KMS-11 (cell line): ENCODE data around the gene GPN1.

Experiments
- H2AFZ ChIP-seq: fragments of 200-600 bp; sonication (generic); 2 replicates; pipeline ENCODE4 v1.6.1; 2016; ENCODE audit warnings: antibody characterized with exemption, mixed run types, low read depth
- H3K27ac ChIP-seq: fragments of 200-600 bp; sonication (generic); 2 replicates; pipeline ENCODE4 v1.6.1; 2016; ENCODE audit warnings: mild to moderate bottlenecking, mixed run types
- H3K27me3 ChIP-seq: fragments of 200-600 bp; sonication (generic); 2 replicates; pipeline ENCODE4 v1.6.1; 2017; ENCODE audit warnings: mild to moderate bottlenecking, low read depth, mixed run types, moderate library complexity; ENCODE audit not compliant: insufficient read depth
- H3K36me3 ChIP-seq: fragments of 200-600 bp; sonication (generic); 2 replicates; pipeline ENCODE4 v1.6.1; 2017; ENCODE audit warnings: mild to moderate bottlenecking, mixed run types; ENCODE audit not compliant: insufficient read depth
- H3K4me1 ChIP-seq: fragments of 200-600 bp; sonication (generic); 2 replicates; pipeline ENCODE4 v1.6.1; 2016; ENCODE audit warnings: mild to moderate bottlenecking, low read depth, mixed run types; ENCODE audit not compliant: poor library complexity, severe bottlenecking
- H3K4me2 ChIP-seq: fragments of 200-600 bp; sonication (generic); 2 replicates; pipeline ENCODE4 v1.7.0; 2016; ENCODE audit warnings: mild to moderate bottlenecking, mixed run types
- H3K4me3 ChIP-seq: fragments of 200-600 bp; sonication (generic); IDR thresholded peaks from 2 replicates; pipeline ENCODE4 v1.6.1; 2017; ENCODE audit warnings: low read depth, low read length, mixed read lengths; ENCODE audit not compliant: insufficient read depth
- H3K79me2 ChIP-seq: fragments of 200-600 bp; sonication (generic); 2 replicates; pipeline ENCODE4 v1.6.1; 2016; ENCODE audit warnings: low read depth, mixed run types; ENCODE audit not compliant: insufficient read depth
- H3K9ac ChIP-seq: fragments of 200-600 bp; sonication (generic); 2 replicates; pipeline ENCODE4 v1.6.1; 2016; ENCODE audit warnings: mild to moderate bottlenecking, mixed run types
- H4K20me1 ChIP-seq: fragments of 200-600 bp; sonication (generic); 2 replicates; pipeline ENCODE4 v1.6.1; 2016; ENCODE audit warnings: mild to moderate bottlenecking, mixed run types; ENCODE audit not compliant: insufficient read depth
- TF ChIP-seq, protein P1 (sequence below): fragments of 200-600 bp; sonication (generic); conservative IDR thresholded peaks from 2 replicates; pipeline ENCODE4 v1.6.1; 2017; ENCODE audit warnings: low read depth, mild to moderate bottlenecking, antibody characterized with exemption, low read length, moderate library complexity, mixed read lengths

The GPN1 gene

DNA sequence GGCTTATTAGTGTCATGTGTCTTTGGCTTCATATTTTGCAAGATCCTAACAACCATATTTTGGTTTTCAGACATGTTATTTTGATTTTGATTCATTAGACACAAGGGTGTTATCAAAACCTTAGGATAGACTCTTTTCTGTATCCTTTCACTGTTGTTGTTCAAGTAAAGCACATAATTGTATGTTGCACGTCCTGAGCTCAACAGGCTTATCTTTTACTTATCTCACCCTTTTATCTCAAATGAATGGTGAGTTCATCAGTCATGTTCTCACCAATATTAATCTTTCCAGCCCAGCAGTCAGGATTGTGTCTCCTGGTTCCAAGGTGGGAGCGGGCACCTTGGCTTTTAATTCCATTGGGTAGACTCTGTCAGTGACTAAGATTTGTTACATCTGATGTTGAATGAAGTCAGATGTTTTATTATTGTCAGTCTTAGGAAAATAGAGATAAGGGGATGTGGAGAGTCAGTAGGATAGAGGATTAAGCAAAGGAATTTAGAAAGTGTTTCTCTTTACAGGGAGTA, 11.9 kb downstream of the GPN1 start:
- Histone ChIP-seq H4K20me1 (no peaks in the 10 kb centered on the region), H3K4me2 (no peak overlapping the region), H2AFZ (no peak overlapping the region), H3K36me3 (no peaks in the 10 kb centered on the region; the same call in 1 of the 2 replicates), H3K4me1 (no peaks in the 10 kb centered on the region), H3K9ac (no peak overlapping the region), H3K27me3 (no peaks in the 10 kb centered on the region), H3K4me3 (no peak overlapping the region), H3K27ac (no peak overlapping the region), H3K79me2 (no peaks in the 10 kb centered on the region)
- TF ChIP-seq, protein P1, sequence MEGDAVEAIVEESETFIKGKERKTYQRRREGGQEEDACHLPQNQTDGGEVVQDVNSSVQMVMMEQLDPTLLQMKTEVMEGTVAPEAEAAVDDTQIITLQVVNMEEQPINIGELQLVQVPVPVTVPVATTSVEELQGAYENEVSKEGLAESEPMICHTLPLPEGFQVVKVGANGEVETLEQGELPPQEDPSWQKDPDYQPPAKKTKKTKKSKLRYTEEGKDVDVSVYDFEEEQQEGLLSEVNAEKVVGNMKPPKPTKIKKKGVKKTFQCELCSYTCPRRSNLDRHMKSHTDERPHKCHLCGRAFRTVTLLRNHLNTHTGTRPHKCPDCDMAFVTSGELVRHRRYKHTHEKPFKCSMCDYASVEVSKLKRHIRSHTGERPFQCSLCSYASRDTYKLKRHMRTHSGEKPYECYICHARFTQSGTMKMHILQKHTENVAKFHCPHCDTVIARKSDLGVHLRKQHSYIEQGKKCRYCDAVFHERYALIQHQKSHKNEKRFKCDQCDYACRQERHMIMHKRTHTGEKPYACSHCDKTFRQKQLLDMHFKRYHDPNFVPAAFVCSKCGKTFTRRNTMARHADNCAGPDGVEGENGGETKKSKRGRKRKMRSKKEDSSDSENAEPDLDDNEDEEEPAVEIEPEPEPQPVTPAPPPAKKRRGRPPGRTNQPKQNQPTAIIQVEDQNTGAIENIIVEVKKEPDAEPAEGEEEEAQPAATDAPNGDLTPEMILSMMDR, result no peak

DNA sequence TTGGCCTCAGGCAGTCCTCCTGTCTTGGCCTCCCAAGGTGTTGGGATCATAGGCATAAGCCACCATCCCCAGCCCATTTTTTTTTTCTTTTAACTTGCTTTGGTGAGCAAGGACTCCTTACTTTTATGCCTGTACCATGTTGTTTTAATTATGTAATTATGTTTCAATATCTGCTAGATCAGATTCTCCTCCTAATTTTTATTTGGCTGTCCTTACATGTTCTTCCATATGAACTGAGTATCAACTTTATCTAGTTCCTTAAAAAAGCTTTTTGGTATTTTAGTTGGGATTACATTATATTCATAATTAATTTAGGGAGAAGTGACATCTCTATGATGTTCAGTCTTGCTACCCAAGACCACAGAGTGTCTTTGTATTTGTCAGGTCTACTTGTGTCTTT, 16.3 kb downstream of the GPN1 start:
- Histone ChIP-seq H3K4me3 (no peak overlapping the region), H3K4me1 (no peaks in the 10 kb centered on the region), H3K79me2 (no peaks in the 10 kb centered on the region), H2AFZ (no peak overlapping the region), H3K9ac (no peak overlapping the region), H3K27ac (no peak overlapping the region), H3K36me3 (no peaks in the 10 kb centered on the region), H3K27me3 (no peaks in the 10 kb centered on the region), H4K20me1 (no peaks in the 10 kb centered on the region), H3K4me2 (no peak overlapping the region)
- TF ChIP-seq, protein P1, result no peak

DNA sequence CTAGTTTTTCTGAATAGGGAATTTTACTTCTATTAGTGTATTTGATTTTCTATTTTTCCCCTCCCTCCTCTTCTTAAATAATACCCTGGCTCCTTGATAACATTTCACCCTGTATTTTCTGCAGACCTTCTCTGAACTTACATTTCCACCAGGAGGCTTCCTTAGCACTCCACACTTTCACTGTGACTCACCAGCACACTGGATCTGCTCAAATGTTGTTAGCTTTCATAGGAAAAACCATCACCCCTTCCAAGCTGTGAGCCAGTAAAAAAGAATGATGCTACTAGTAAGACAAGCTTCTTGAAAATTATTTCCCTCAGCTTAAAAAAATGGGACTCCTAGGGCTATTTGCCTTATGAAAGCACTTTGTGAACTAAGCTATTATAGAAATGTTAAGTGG, 18.4 kb downstream of the GPN1 start:
- no peak overlapping the region for H3K4me2 ChIP-seq
- no peak overlapping the region for H3K27ac ChIP-seq
- H3K79me2 ChIP-seq, result no peaks in the 10 kb centered on the region
- no peak overlapping the region for H2AFZ ChIP-seq
- H4K20me1 ChIP-seq, result no peaks in the 10 kb centered on the region
- H3K9ac ChIP-seq, result no peak overlapping the region
- H3K4me3 ChIP-seq, result no peak overlapping the region
- TF ChIP-seq, protein P1, result no peak
- no peaks in the 10 kb centered on the region; the same call in 1 of the 2 replicates for H3K36me3 ChIP-seq
- no peaks in the 10 kb centered on the region for H3K27me3 ChIP-seq
- no peaks in the 10 kb centered on the region for H3K4me1 ChIP-seq

DNA sequence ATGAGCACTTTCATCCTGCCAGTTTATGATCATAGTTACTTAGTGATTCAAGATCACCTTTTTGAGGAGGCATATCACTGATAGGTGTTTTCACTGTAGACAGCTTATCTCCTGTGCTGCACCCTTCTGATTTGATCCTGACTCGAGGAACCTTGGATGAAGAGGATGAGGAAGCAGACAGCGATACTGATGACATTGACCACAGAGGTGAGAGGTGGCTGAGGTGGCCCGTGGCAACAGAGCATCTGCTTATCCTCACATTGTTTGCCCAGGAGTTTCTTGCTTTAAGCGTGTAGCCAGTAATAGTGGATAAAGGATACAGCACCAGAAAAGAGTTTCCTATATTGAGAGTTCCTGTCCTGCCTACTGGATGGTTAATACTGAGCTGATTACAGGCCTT, 18.9 kb downstream of the GPN1 start:
- H3K36me3 ChIP-seq, result no peaks in the 10 kb centered on the region; the same call in 1 of the 2 replicates
- no peak overlapping the region for H2AFZ ChIP-seq
- H3K79me2 ChIP-seq, result no peaks in the 10 kb centered on the region
- TF ChIP-seq, protein P1, result no peak
- no peaks in the 10 kb centered on the region for H4K20me1 ChIP-seq
- no peaks in the 10 kb centered on the region for H3K4me1 ChIP-seq
- H3K4me2 ChIP-seq, result no peak overlapping the region
- H3K27me3 ChIP-seq, result no peaks in the 10 kb centered on the region
- H3K9ac ChIP-seq, result no peak overlapping the region
- no peak overlapping the region for H3K27ac ChIP-seq
- no peak overlapping the region for H3K4me3 ChIP-seq
